Tibial artery (tissue), 4 donors: ENCODE measurements around the gene ACAN.

Source experiments
- DNase-seq, 2 donors: peaks; one replicate each; pipeline ENCODE4 v3.0.0-alpha.2; 2019
- H3K27ac ChIP-seq, 2 donors: fragments of 200-600 bp; sonication (generic) in 1 of 2; 1 replicate in 1 of 2; 2 replicates in 1 of 2; pipeline ENCODE4 v1.5.1; 2018 to 2019; ENCODE audit warnings: mild to moderate bottlenecking in 1 of 2
- H3K27me3 ChIP-seq, 2 donors: fragments of 200-600 bp; sonication (generic) in 1 of 2; one replicate each; pipeline versions ENCODE4 v1.5.1 to v1.6.0; 2016 to 2019
- H3K36me3 ChIP-seq, 3 donors: fragments of 200-600 bp; sonication (generic) in 2 of 3; one replicate each; pipeline ENCODE4 v1.5.1; 2016 to 2019; ENCODE audit warnings: mild to moderate bottlenecking in 2 of 3
- H3K4me1 ChIP-seq, 4 donors: fragments of 200-600 bp; sonication (generic) in 2 of 4; 1 replicate in 3 of 4; 2 replicates in 1 of 4; pipeline ENCODE4 v1.5.1; 2016 to 2019
- H3K4me3 ChIP-seq, 2 donors: fragments of 200-600 bp; sonication (generic) in 1 of 2; 1 replicate in 1 of 2; 2 replicates in 1 of 2; pipeline ENCODE4 v1.5.1; 2018 to 2019; ENCODE audit warnings: mild to moderate bottlenecking in 2 of 2
- H3K9me3 ChIP-seq, 3 donors: fragments of 200-600 bp; sonication (generic) in 1 of 3; one replicate each; pipeline ENCODE4 v1.5.1; 2016 to 2019
- intact Hi-C: fragments of 100-400 bp; cut with DNase I; formaldehyde crosslinking; loops from one replicate; pipeline ENCODE4 v1.15.0; 2023; ENCODE audit warnings: low total_unique reads
- TF ChIP-seq, protein P1 (sequence below), 2 experiments: fragments of 200-600 bp in 1 of 2; fragments of 450-650 bp in 1 of 2; IDR thresholded peaks; one replicate each; pipeline ENCODE4 v1.5.1; 2017 to 2019; ENCODE audit warnings: antibody characterized with exemption in 2 of 2, mild to moderate bottlenecking in 1 of 2, moderate library complexity in 1 of 2

Gene ACAN

DNA sequence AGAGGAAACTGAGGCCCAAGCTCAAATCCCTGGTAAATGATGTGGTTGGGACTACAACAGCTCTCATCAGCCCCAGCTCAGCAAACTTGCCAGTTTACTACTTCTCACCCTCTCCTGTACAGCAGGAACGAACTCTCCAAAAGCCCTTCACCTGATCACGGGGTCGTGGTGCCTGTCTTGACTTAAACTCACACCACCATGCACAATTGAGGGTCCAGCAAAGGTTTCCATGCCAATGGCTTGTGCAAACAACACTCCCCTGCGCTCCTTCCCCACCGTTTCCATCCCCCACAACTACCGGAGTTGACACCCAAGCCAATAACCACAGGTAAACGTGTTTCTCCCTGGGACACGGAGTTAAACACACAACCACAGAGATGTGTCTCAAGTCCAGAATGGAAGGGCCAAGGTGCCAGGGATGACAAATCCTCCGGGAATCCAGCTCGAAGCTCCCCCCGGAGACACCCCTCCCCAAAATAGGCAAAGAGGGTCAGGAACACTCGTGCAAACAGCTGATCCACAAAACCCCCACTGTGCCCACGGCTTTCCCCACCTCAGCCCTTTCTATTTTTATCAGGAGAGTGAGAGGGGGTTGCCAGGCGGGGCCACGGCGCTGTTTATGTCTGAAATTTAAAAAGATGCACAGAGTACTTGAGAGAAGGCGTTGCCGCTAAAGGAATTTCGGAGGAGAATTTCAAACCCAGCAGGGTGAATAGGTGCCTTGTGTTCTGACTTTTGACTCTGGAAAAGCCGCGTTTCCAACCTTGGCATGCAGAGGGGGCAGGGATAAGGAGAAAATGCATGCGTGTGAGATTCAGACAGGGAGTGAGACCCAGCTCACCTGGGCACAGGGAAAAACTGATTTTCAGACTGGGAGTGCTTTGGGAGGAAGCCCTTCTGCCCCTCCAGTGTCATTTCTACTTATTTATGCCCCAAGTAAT lies 10.6 kb upstream of the ACAN start:
- Histone ChIP-seq H3K27me3 (no peaks in the 10 kb centered on the region), H3K4me3 (no peak overlapping the region), H3K4me1 (peaks cover 0 to 21% (median 0%) of the 10 kb centered on the region in 4 donors), H3K27ac (no peak overlapping the region), H3K9me3 (no peaks in the 10 kb centered on the region), H3K36me3 (peaks cover 0 to 2% (median 0%) of the 10 kb centered on the region in 3 donors)
- peak in 1 of 2 donors; percentile 44 for DNase-seq
- TF ChIP-seq, protein P1, sequence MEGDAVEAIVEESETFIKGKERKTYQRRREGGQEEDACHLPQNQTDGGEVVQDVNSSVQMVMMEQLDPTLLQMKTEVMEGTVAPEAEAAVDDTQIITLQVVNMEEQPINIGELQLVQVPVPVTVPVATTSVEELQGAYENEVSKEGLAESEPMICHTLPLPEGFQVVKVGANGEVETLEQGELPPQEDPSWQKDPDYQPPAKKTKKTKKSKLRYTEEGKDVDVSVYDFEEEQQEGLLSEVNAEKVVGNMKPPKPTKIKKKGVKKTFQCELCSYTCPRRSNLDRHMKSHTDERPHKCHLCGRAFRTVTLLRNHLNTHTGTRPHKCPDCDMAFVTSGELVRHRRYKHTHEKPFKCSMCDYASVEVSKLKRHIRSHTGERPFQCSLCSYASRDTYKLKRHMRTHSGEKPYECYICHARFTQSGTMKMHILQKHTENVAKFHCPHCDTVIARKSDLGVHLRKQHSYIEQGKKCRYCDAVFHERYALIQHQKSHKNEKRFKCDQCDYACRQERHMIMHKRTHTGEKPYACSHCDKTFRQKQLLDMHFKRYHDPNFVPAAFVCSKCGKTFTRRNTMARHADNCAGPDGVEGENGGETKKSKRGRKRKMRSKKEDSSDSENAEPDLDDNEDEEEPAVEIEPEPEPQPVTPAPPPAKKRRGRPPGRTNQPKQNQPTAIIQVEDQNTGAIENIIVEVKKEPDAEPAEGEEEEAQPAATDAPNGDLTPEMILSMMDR (IDR thresholded peaks at IDR 0.05), result no peak
- intact Hi-C loops, result no loop called here

DNA sequence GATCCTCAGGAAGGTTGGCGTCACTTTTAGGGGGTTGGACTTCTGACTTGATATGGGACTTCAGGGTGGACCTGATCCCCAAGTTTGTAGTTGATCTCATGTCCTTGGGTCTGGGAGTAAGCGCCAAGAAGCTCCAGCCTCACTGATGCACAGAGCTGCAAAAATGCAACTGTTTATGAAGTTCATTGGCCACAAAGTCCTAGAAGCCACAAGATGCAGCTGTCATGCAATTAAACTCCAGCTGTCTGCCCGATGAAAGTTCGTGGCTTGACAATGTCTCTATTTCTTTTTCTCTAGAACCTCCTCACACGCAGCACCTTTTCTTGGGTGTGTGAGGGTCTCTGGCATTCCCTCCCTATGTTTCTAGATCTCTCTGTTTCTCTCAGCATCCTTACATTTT lies 9.2 kb upstream of the ACAN start:
- intact Hi-C loops, result no loop called here
- Histone ChIP-seq H3K4me3 (no peak overlapping the region), H3K27ac (no peak overlapping the region), H3K9me3 (no peaks in the 10 kb centered on the region), H3K27me3 (no peaks in the 10 kb centered on the region), H3K4me1 (peaks cover 0 to 20% (median 0%) of the 10 kb centered on the region in 4 donors), H3K36me3 (peaks cover 0 to 3% (median 0%) of the 10 kb centered on the region in 3 donors)
- TF ChIP-seq, protein P1 (IDR thresholded peaks at IDR 0.05), result no peak
- no peak for DNase-seq

DNA sequence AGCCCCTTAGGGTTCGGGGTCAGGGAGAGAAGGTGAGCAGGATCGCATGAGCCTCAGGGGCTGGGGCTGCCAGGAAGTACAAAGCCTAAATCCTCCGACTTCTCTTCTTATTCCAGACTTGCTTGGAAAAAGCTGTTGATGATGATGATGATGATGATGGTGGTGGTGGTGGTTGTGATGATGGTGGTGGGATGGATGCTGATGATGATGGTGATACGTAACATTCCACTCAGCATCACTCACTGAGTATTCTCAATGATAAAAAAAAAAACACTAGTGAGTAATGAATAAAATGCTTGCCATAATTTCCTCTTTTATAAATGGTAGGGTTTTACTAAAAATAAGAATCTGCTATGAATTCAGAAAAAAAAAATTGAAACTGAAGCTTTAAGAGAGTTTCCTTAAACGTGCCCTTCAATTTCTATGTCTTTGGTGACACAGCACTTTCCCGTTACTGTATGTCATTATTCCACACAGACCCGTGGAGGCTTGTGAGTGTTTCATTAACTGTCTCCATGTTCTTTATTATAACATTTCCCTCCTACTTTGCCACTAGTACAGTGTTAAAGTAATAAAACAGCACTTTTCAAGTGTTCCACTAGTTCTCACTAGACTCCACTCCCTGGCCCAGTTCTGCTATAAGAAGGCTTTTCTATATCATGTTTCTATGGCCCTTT lies 5.4 kb upstream of the ACAN start:
- TF ChIP-seq, protein P1 (IDR thresholded peaks at IDR 0.05), result no peak
- H3K36me3 ChIP-seq, result peaks cover 0 to 3% (median 0%) of the 10 kb centered on the region in 3 donors
- peaks cover 0 to 1% of the 10 kb centered on the region in 2 donors for H3K27me3 ChIP-seq
- no peak overlapping the region for H3K4me3 ChIP-seq
- H3K9me3 ChIP-seq, result no peaks in the 10 kb centered on the region
- no peak for DNase-seq
- peaks cover 0 to 23% (median 4%) of the 10 kb centered on the region in 4 donors for H3K4me1 ChIP-seq
- no peak overlapping the region for H3K27ac ChIP-seq
- intact Hi-C loops, result no loop called here

DNA sequence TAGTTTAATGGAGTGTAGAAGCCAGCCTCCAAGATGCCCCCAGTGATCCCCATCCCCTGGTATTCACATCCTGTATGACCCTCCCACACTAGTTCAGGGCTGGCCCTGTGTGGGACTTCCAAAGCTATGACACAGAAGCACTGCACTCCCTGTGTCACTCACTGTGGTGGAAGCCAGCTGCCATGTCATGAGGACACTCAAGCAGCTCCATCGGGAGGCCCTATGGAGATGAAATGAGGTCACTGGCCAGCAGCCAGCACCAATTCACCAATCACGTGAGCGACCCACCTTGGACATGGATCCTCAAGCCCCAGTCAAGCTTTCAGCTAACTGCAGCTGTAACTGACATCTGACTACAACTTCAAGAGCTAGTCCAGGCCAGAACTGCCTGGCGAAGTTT lies 3.9 kb upstream of the ACAN start:
- TF ChIP-seq, protein P1 (IDR thresholded peaks at IDR 0.05), result no peak
- intact Hi-C loops, result no loop called here
- H3K9me3 ChIP-seq, result no peaks in the 10 kb centered on the region
- peaks cover 0 to 11% of the 10 kb centered on the region in 2 donors for H3K27me3 ChIP-seq
- peaks cover 0 to 3% (median 0%) of the 10 kb centered on the region in 3 donors for H3K36me3 ChIP-seq
- H3K4me3 ChIP-seq, result no peak overlapping the region
- H3K4me1 ChIP-seq, result peaks cover 0 to 29% (median 11%) of the 10 kb centered on the region in 4 donors
- DNase-seq, result no peak
- H3K27ac ChIP-seq, result no peak overlapping the region

DNA sequence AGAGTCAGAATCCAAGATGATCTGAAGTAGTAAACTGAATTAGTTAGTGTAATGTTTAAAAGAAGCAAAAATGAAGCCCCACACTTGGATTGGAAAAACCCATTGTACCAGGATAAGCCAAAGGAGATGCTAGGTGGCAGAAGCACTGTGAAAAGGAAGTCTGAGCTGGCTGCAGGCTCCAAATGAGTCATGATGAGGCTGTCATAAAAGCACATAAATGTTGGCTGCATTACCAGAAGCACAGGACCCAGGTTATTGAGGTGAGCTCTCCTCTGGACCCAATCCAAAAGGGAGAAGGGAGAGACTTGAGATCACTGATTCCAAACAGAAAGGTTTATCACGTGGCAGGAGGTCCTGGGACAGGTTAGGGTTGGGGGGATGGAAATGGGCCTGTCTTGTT lies 3.2 kb upstream of the ACAN start:
- intact Hi-C loops, result loop anchor here (10.0 kb wide), 1 partner anchor 145 kb away; no protein-coding TSS in a partner anchor
- no peaks in the 10 kb centered on the region for H3K9me3 ChIP-seq
- H3K4me3 ChIP-seq, result no peak overlapping the region
- H3K27ac ChIP-seq, result no peak overlapping the region
- peaks cover 0 to 3% (median 0%) of the 10 kb centered on the region in 3 donors for H3K36me3 ChIP-seq
- H3K27me3 ChIP-seq, result peaks cover 0 to 11% of the 10 kb centered on the region in 2 donors
- DNase-seq, result no peak
- TF ChIP-seq, protein P1 (IDR thresholded peaks at IDR 0.05), result no peak
- H3K4me1 ChIP-seq, result peaks cover 0 to 29% (median 11%) of the 10 kb centered on the region in 4 donors
